Caco-2 (cell line): ENCODE data around the gene TSFM. TPM values are rescaled to one million over a fixed set of nuclear protein-coding genes. Genes with fewer than 3 reads are reported as not detected.

Experiments
- BruUV-seq: library from RNA; stranded (reverse); fragments of 400-500 nt; replicated peaks from 2 replicates; lab custom pipeline; 2021; lab: Mats Ljungman, UMichigan
- CTCF ChIA-PET: fragments of 300-600 bp; sonication (Branson Sonifier 250); formaldehyde crosslinking; loops from one replicate; lab custom pipeline; 2022; ENCODE audit warnings: antibody characterized with exemption; lab: Charles Lee
- POLR2A ChIA-PET: fragments of 300-600 bp; sonication (Branson Sonifier 250); formaldehyde crosslinking; loops from one replicate; lab custom pipeline; 2022; ENCODE audit warnings: antibody characterized with exemption; lab: Charles Lee
- DNase-seq, 2 experiments: peaks; one replicate each; pipeline versions ENCODE4 v3.0.0 to v3.0.0-alpha.2; 2020 to 2022
- H3K27me3 ChIP-seq: replicated peaks from 2 replicates; pipeline ENCODE4 v1.6.0; 2011; ENCODE audit warnings: low read length; ENCODE audit not compliant: control insufficient read depth, insufficient read depth
- H3K36me3 ChIP-seq: 2 replicates; pipeline ENCODE4 v1.5.1; 2011; ENCODE audit warnings: low read length; ENCODE audit not compliant: control insufficient read depth, insufficient read depth
- H3K4me1 ChIP-seq: fragments of 250-450 bp; sonication (Bioruptor Pico); 2 replicates; pipeline ENCODE4 v1.5.1; 2020; ENCODE audit warnings: mild to moderate bottlenecking
- H3K4me3 ChIP-seq: 2 replicates; pipeline ENCODE4 v1.5.1; 2011; ENCODE audit warnings: low read depth, mild to moderate bottlenecking, control low read depth, low read length
- H3K9me3 ChIP-seq: fragments of 250-450 bp; sonication (Bioruptor Pico); 2 replicates; pipeline ENCODE4 v1.5.1; 2020; ENCODE audit warnings: mild to moderate bottlenecking, moderate library complexity
- H3K27ac Mint-ChIP-seq: one replicate; pipeline ENCODE4 v1.8.0; 2022; ENCODE audit warnings: mixed read lengths; ENCODE audit not compliant: unreplicated experiment
- H3K27me3 Mint-ChIP-seq: one replicate; pipeline ENCODE4 v1.8.0; 2022; ENCODE audit warnings: mixed read lengths; ENCODE audit not compliant: insufficient read depth, unreplicated experiment
- H3K36me3 Mint-ChIP-seq: one replicate; pipeline ENCODE4 v1.8.0; 2022; ENCODE audit warnings: mild to moderate bottlenecking, mixed read lengths; ENCODE audit not compliant: insufficient read depth, unreplicated experiment
- H3K4me1 Mint-ChIP-seq: one replicate; pipeline ENCODE4 v1.8.0; 2022; ENCODE audit warnings: low read depth, mixed read lengths; ENCODE audit not compliant: unreplicated experiment
- H3K4me3 Mint-ChIP-seq: one replicate; pipeline ENCODE4 v1.8.0; 2022; ENCODE audit warnings: mild to moderate bottlenecking, moderate library complexity, mixed read lengths; ENCODE audit not compliant: unreplicated experiment
- H3K9me3 Mint-ChIP-seq: one replicate; pipeline ENCODE4 v1.8.0; 2022; ENCODE audit warnings: mixed read lengths; ENCODE audit not compliant: unreplicated experiment
- CTCF ChIP-seq, 2 experiments: fragments of 200-600 bp in 1 of 2; IDR thresholded peaks; 1 replicate in 1 of 2; 2 replicates in 1 of 2; pipeline versions ENCODE4 v1.5.1 to v1.8.0; 2011 to 2022; ENCODE audit warnings: antibody characterized with exemption in 1 of 2, control low read depth in 1 of 2, inconsistent platforms in 1 of 2, low read depth in 1 of 2, low read length in 1 of 2, mild to moderate bottlenecking in 1 of 2, moderate library complexity in 1 of 2; ENCODE audit not compliant: insufficient read depth in 1 of 2, severe bottlenecking in 1 of 2, unreplicated experiment in 1 of 2
- intact Hi-C: fragments of 100-400 bp; cut with micrococcal nuclease; formaldehyde crosslinking; loops from one replicate; pipeline ENCODE4 v1.10.0; 2022; ENCODE audit not compliant: unreplicated experiment
- total RNA-seq: library from RNA; stranded (reverse); gene quantifications from 2 replicates; pipeline ENCODE4 v1.2.3, GENCODE V29; 2022

The TSFM gene
- total RNA-seq, 1 experiment from 2014 or later = 57.5 TPM

- Mint-ChIP-seq H3K36me3 (peaks cover 16% of the 10 kb centered on the region), H3K4me1 (peaks cover 18% of the 10 kb centered on the region), H3K4me3 (no peak overlapping the region), H3K9me3 (no peaks in the 10 kb centered on the region), H3K27ac (no peak overlapping the region), H3K27me3 (no peaks in the 10 kb centered on the region)
- intact Hi-C loops = no loop called here
- no peak overlapping the region for H3K4me3 ChIP-seq
- peaks cover 14% of the 10 kb centered on the region; the same call in 1 of the 2 replicates for H3K4me1 ChIP-seq
- no peaks in the 10 kb centered on the region for H3K27me3 ChIP-seq
- CTCF ChIA-PET = no interaction called here
- no peaks in the 10 kb centered on the region; the same call in none of the 2 replicates for H3K36me3 ChIP-seq
- POLR2A ChIA-PET = interaction anchor here (0.6 to 1.2 kb wide), 2 partner anchors 9 to 24 kb away, joined by 3 read pairs; no protein-coding TSS in a partner anchor
- no peaks in the 10 kb centered on the region for H3K9me3 ChIP-seq
- TF ChIP-seq CTCF (IDR thresholded peaks at IDR 0.05; ENCODE audit: insufficient read depth in 1 of 2, low read depth in 1 of 2, low read length in 1 of 2, severe bottlenecking in 1 of 2, unreplicated experiment in 1 of 2) = no peak
- DNase-seq = no peak
- BruUV-seq = no TSS peak
Measured at GRCh38 chr12:57835366-57836288, 53.0 kb downstream of the TSFM start.

DNA sequence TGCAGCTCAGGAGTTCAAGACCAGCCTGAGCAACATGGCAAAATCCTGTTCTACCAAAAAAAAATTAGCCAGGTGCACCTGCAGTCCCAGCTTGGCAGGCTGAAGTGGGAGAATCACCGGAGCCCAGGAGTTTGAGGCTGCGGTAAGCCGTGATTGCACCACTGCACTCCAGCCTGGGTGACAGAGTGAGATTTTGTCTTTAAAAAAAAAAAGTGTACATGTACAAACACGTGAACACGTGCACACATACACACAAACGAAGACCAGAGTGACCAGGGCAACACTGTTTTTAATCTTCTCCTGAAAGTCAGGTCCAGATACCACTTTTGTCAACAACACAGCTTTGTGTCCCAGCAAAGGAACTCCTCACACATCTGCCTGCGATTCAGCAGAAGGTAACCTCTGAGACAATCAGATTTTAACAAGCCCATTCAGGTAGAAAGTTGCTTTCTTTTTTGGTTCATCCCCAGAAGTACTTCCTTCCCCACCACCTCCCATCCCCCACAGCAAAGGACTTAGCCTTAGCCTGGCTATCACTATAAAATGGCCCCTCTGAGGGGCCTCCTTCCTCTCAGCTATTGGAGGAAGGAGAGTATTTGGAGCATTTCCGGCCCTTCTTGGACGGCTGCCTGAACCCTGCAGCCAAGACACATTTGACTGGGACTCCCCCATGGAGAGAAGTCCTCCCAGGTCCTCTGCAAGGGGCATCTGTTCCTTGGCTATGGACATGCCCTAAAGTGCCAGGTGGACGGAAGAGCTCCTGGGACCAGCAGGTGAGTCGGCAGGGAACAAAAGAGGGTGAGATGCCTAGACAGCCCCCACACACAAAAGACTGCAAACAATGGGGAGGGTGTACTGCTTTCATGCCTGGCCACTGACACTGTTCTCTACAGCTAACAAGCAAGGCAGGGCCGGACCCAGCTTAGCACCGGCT, 54.1 kb downstream of the TSFM start:
- TF ChIP-seq CTCF (IDR thresholded peaks at IDR 0.05; ENCODE audit: insufficient read depth in 1 of 2, low read depth in 1 of 2, low read length in 1 of 2, severe bottlenecking in 1 of 2, unreplicated experiment in 1 of 2) = no peak
- no peak overlapping the region for H3K4me3 ChIP-seq
- peaks cover 20% of the 10 kb centered on the region for H3K4me1 ChIP-seq
- Mint-ChIP-seq H3K36me3 (peaks cover 15% of the 10 kb centered on the region), H3K4me1 (peaks cover 24% of the 10 kb centered on the region), H3K27ac (no peak overlapping the region), H3K4me3 (no peak overlapping the region), H3K27me3 (no peaks in the 10 kb centered on the region), H3K9me3 (no peaks in the 10 kb centered on the region)
- H3K36me3 ChIP-seq = no peaks in the 10 kb centered on the region; the same call in none of the 2 replicates
- no peak for DNase-seq
- BruUV-seq = no TSS peak
- H3K9me3 ChIP-seq = no peaks in the 10 kb centered on the region
- intact Hi-C loops = no loop called here
- POLR2A ChIA-PET = interaction anchor here (0.6 to 1.2 kb wide), 2 partner anchors 8 to 17 kb away, joined by 3 read pairs; no protein-coding TSS in a partner anchor
- no peaks in the 10 kb centered on the region for H3K27me3 ChIP-seq
- CTCF ChIA-PET = no interaction called here
